Peyer's patch (tissue), 4 donors: Measurements from ENCODE around the gene ECM1.

ENCODE experiments used
- CTCF ChIP-seq, 6 experiments: fragments of 450-650 bp in 4 of 6; fragments of 200-600 bp in 2 of 6; sonication (generic) in 1 of 6; IDR thresholded peaks; one replicate each; pipeline ENCODE4 v1.5.1; 2017 to 2019; ENCODE audit warnings: antibody characterized with exemption in 6 of 6, mild to moderate bottlenecking in 3 of 6, moderate library complexity in 1 of 6
- POLR2A ChIP-seq, 2 donors: fragments of 450-650 bp; IDR thresholded peaks; one replicate each; pipeline ENCODE4 v1.5.1; 2017; ENCODE audit warnings: antibody characterized with exemption in 2 of 2, mild to moderate bottlenecking in 2 of 2, moderate library complexity in 2 of 2

GRCh38 chr1:150544204-150544603, 36.3 kb downstream of the ECM1 start:
- no peak for TF ChIP-seq POLR2A (IDR thresholded peaks at IDR 0.05)
- TF ChIP-seq CTCF (IDR thresholded peaks at IDR 0.05): no peak
